HCT116 (cell line): ENCODE results near the gene ATP6AP1. TPM values are rescaled to one million over a fixed set of nuclear protein-coding genes. Genes with fewer than 3 reads are reported as not detected.

Experiments
- ATAC-seq: fragments of 200-7000 bp; cut with Tn5 transposase; 2 replicates; pipeline ENCODE4 v1.9.1; 2020; ENCODE audit warnings: mild to moderate bottlenecking, moderate library complexity
- BruUV-seq: library from RNA; stranded (reverse); fragments of 400-500 nt; replicated peaks from 2 replicates; lab custom pipeline; 2021; lab: Mats Ljungman, UMichigan
- CTCF ChIA-PET: fragments of 300-600 bp; sonication (Branson Sonifier 250); formaldehyde crosslinking; loops from one replicate; lab custom pipeline; 2021; ENCODE audit warnings: antibody characterized with exemption; lab: Charles Lee
- POLR2A ChIA-PET: fragments of 300-600, 350-600 bp; sonication (Branson Sonifier 250); formaldehyde crosslinking; loops from one replicate; lab custom pipeline; 2021; ENCODE audit warnings: antibody characterized with exemption; lab: Charles Lee
- RAD21 ChIA-PET, 2 experiments: fragments of 300-600 bp; sonication (Branson Sonifier 250); formaldehyde crosslinking; loops; one replicate each; lab custom pipeline; 2023; ENCODE audit warnings: low total read pairs in 2 of 2; ENCODE audit not compliant: uncharacterized antibody in 2 of 2, unreplicated experiment in 2 of 2, low non-redundant PET in 1 of 2; lab: Charles Lee
- DNase-seq: peaks from one replicate; pipeline ENCODE4 v3.0.0-alpha.2; 2010; ENCODE audit warnings: low read depth, low spot score
- H2AFZ ChIP-seq: fragments of 200-600 bp; shearing (Covaris generic), sonication (generic); 2 replicates; pipeline ENCODE4 v1.6.1; 2017; ENCODE audit warnings: low read depth, mixed run types, mixed read lengths, antibody characterized with exemption, low read length; ENCODE audit not compliant: poor library complexity, severe bottlenecking
- H3K27ac ChIP-seq: 2 replicates; pipeline ENCODE4 v1.5.1; 2012; ENCODE audit warnings: low read depth, low read length
- H3K27me3 ChIP-seq: fragments of 200-600 bp; sonication (generic); 2 replicates; pipeline ENCODE4 v1.6.1; 2016; ENCODE audit warnings: mixed run types, low read length, mixed read lengths; ENCODE audit not compliant: insufficient read depth
- H3K36me3 ChIP-seq, 2 experiments: fragments of 200-500 bp in 1 of 2; fragments of 200-600 bp in 1 of 2; sonication (Bioruptor generic) in 1 of 2; sonication (generic) in 1 of 2; 2 replicates each; pipeline versions ENCODE4 v1.5.1 to v1.6.1; 2014 to 2016; ENCODE audit warnings: low read length in 2 of 2, inconsistent platforms in 1 of 2, mixed read lengths in 1 of 2, mixed run types in 1 of 2; ENCODE audit not compliant: insufficient read depth in 2 of 2, control insufficient read depth in 1 of 2
- H3K4me1 ChIP-seq, 2 experiments: fragments of 200-600 bp in 1 of 2; sonication (generic) in 1 of 2; 2 replicates each; pipeline versions ENCODE4 v1.5.1 to v1.6.1; 2012 to 2017; ENCODE audit warnings: low read length in 2 of 2, inconsistent platforms in 1 of 2, mild to moderate bottlenecking in 1 of 2, mixed read lengths in 1 of 2, mixed run types in 1 of 2, moderate library complexity in 1 of 2; ENCODE audit not compliant: insufficient read depth in 2 of 2, control insufficient read depth in 1 of 2
- H3K4me2 ChIP-seq: fragments of 200-600 bp; sonication (generic); 2 replicates; pipeline ENCODE4 v1.6.1; 2017; ENCODE audit warnings: mixed run types, low read length, mixed read lengths
- H3K4me3 ChIP-seq, 2 experiments: fragments of 200-600 bp in 1 of 2; sonication (generic) in 1 of 2; replicated peaks in 1 of 2; 2 replicates each; pipeline ENCODE4 v1.5.1; 2011 to 2016; ENCODE audit warnings: low read length in 2 of 2, control low read depth in 1 of 2, low read depth in 1 of 2, mild to moderate bottlenecking in 1 of 2, mixed read lengths in 1 of 2, mixed run types in 1 of 2
- H3K79me2 ChIP-seq: fragments of 200-600 bp; sonication (generic); 2 replicates; pipeline ENCODE4 v1.6.1; 2017; ENCODE audit warnings: mild to moderate bottlenecking, mixed run types, low read length, moderate library complexity, mixed read lengths; ENCODE audit not compliant: insufficient read depth
- H3K9ac ChIP-seq: fragments of 200-600 bp; sonication (generic); 2 replicates; pipeline ENCODE4 v1.6.1; 2016; ENCODE audit warnings: low read length, mixed read lengths
- H3K9me2 ChIP-seq: fragments of 200-600 bp; sonication (generic), shearing (Covaris generic); 2 replicates; pipeline ENCODE4 v1.6.1; 2017; ENCODE audit warnings: mixed run types, mild to moderate bottlenecking, moderate library complexity; ENCODE audit not compliant: insufficient read depth
- H3K9me3 ChIP-seq, 2 experiments: fragments of 200-500 bp in 1 of 2; fragments of 200-600 bp in 1 of 2; sonication (Bioruptor generic) in 1 of 2; sonication (generic) in 1 of 2; 2 replicates each; pipeline ENCODE4 v1.6.1; 2014 to 2017; ENCODE audit warnings: low read length in 2 of 2, mixed read lengths in 2 of 2, inconsistent platforms in 1 of 2, low read depth in 1 of 2, mild to moderate bottlenecking in 1 of 2, mixed run types in 1 of 2, moderate library complexity in 1 of 2; ENCODE audit not compliant: control insufficient read depth in 1 of 2, insufficient read depth in 1 of 2
- H4K20me1 ChIP-seq: fragments of 200-600 bp; sonication (generic), shearing (Covaris generic); 2 replicates; pipeline ENCODE4 v1.6.1; 2017; ENCODE audit warnings: mixed run types, mild to moderate bottlenecking, moderate library complexity; ENCODE audit not compliant: insufficient read depth
- CTCF ChIP-seq, 3 experiments: fragments of 200-600 bp in 1 of 3; sonication (generic) in 1 of 3; IDR thresholded peaks in 2 of 3; conservative IDR thresholded peaks in 1 of 3; 2 replicates each; pipeline ENCODE4 v1.5.1; 2012 to 2017; ENCODE audit warnings: low read depth in 2 of 3, low read length in 2 of 3, antibody characterized with exemption in 1 of 3, borderline replicate concordance in 1 of 3, control low read depth in 1 of 3, mild to moderate bottlenecking in 1 of 3, mixed read lengths in 1 of 3, mixed run types in 1 of 3, moderate library complexity in 1 of 3; ENCODE audit not compliant: insufficient read depth in 1 of 3
- EGR1 ChIP-seq: IDR thresholded peaks from 2 replicates; pipeline ENCODE4 v1.6.1; 2012; ENCODE audit warnings: low read depth
- EZH2 ChIP-seq: fragments of 200-600 bp; sonication (generic); IDR thresholded peaks from 2 replicates; pipeline ENCODE4 v1.6.1; 2017; ENCODE audit warnings: antibody characterized with exemption, mixed run types
- JUND ChIP-seq: IDR thresholded peaks from 2 replicates; pipeline ENCODE4 v1.6.1; 2012
- MAX ChIP-seq: IDR thresholded peaks from 2 replicates; pipeline ENCODE4 v1.6.1; 2012
- POLR2A ChIP-seq: IDR thresholded peaks from 2 replicates; pipeline ENCODE4 v1.7.0; 2011; ENCODE audit warnings: borderline replicate concordance; ENCODE audit not compliant: insufficient read depth, insufficient read length; ENCODE audit errors: extremely low read depth
- POLR2AphosphoS5 ChIP-seq: IDR thresholded peaks from 2 replicates; pipeline ENCODE4 v1.6.1; 2011; ENCODE audit warnings: mild to moderate bottlenecking, low read depth, low read length, moderate library complexity
- SIN3A ChIP-seq: IDR thresholded peaks from 2 replicates; pipeline ENCODE4 v1.6.1; 2012; ENCODE audit warnings: low read depth
- SP1 ChIP-seq: IDR thresholded peaks from 2 replicates; pipeline ENCODE4 v1.6.1; 2012; ENCODE audit warnings: low read depth
- SRF ChIP-seq: IDR thresholded peaks from 2 replicates; pipeline ENCODE4 v1.6.1; 2012; ENCODE audit warnings: low read depth
- TCF7L2 ChIP-seq: IDR thresholded peaks from 2 replicates; pipeline ENCODE4 v1.7.0; 2011; ENCODE audit warnings: borderline replicate concordance, inconsistent platforms; ENCODE audit not compliant: insufficient read depth, insufficient read length; ENCODE audit errors: extremely low read depth
- YY1 ChIP-seq: IDR thresholded peaks from 2 replicates; pipeline ENCODE4 v1.6.1; 2011; ENCODE audit warnings: low read length, low read depth, moderate library complexity, mild to moderate bottlenecking; ENCODE audit not compliant: insufficient replicate concordance; ENCODE audit errors: extremely low read depth
- ZBTB33 ChIP-seq: IDR thresholded peaks from 2 replicates; pipeline ENCODE4 v1.6.1; 2011; ENCODE audit warnings: mild to moderate bottlenecking, low read length, moderate library complexity; ENCODE audit not compliant: insufficient replicate concordance; ENCODE audit errors: extremely low read depth
- ZFX ChIP-seq: fragments of 450-650 bp; IDR thresholded peaks from 2 replicates; pipeline ENCODE4 v1.6.1; 2017
- intact Hi-C: fragments of 100-400 bp; cut with micrococcal nuclease; formaldehyde crosslinking; loops from 2 replicates; pipeline ENCODE4 v1.10.0; 2022
- total RNA-seq: library from RNA; stranded (reverse); gene quantifications from one replicate; pipeline ENCODE4 v1.2.1, GENCODE V29; 2021; ENCODE audit not compliant: unreplicated experiment

The ATP6AP1 gene
- total RNA-seq, 1 experiment from 2014 or later, result 53.4 TPM

GRCh38 chrX:154478728-154479622 lies 50.5 kb downstream of the ATP6AP1 start, which contains the start of gene LAGE3:
Gene LAGE3, minus strand, starts transcription at chrX:154479281. Its CDS starts 366 bp downstream, at chrX:154478915.
- Histone ChIP-seq H3K79me2 (no peaks in the 10 kb centered on the region), H2AFZ (no peak within 1 kb of the TSS), H3K27ac (peak within 1 kb of the TSS; percentile 87), H3K9ac (peak within 1 kb of the TSS; percentile 60), H3K36me3 (no peaks in the 10 kb centered on the region), H3K4me1 (peaks cover 3 to 10% of the 10 kb centered on the region in 2 experiments; a peak in 3 of 4 replicates), H3K9me2 (no peaks in the 10 kb centered on the region), H3K4me2 (peak within 1 kb of the TSS; percentile 71), H3K4me3 (peak within 1 kb of the TSS; percentile 53 to 60), H3K27me3 (no peaks in the 10 kb centered on the region), H3K9me3 (no peaks in the 10 kb centered on the region), H4K20me1 (no peaks in the 10 kb centered on the region)
- ChIA-PET RAD21 (interaction anchor here in 1 of 2 experiments (0.5 kb wide), 1 partner anchor 357 kb away, joined by 3 read pairs; no protein-coding TSS in a partner anchor), POLR2A (interaction anchor here (1.1 kb wide), 1 partner anchor 26 kb away, joined by 3 read pairs; no protein-coding TSS in a partner anchor), CTCF (no interaction called here)
- intact Hi-C loops, result loop anchor here (5.0 kb wide), 2 partner anchors 37 to 72 kb away; partner anchors contain the start of genes DNASE1L1 and FAM50A
- peak; percentile 89 for ATAC-seq
- TF ChIP-seq SRF (no peak), POLR2A (peak; percentile 45), ZFX (peak; percentile 40; the same call in 1 of the 2 replicates), POLR2AphosphoS5 (peak; percentile 58), MAX (no peak), JUND (no peak), TCF7L2 (peak; percentile 80)
- peak; percentile 69 for DNase-seq
- BruUV-seq, result TSS peak; percentile 30

GRCh38 chrX:154481195-154481594 lies 52.7 kb downstream of the ATP6AP1 start:
- H4K20me1 ChIP-seq, result no peaks in the 10 kb centered on the region
- BruUV-seq, result no TSS peak
- no peak overlapping the region for H3K9ac ChIP-seq
- peaks cover 10 to 27% of the 10 kb centered on the region in 2 experiments for H3K4me1 ChIP-seq
- no peak overlapping the region for H3K4me2 ChIP-seq
- no peak overlapping the region for H2AFZ ChIP-seq
- ChIA-PET RAD21 (no interaction called here), CTCF (no interaction called here), POLR2A (interaction anchor here (1.4 kb wide), 1 partner anchor 9 kb away, joined by 4 read pairs; the partner anchor contains the start of gene SLC10A3)
- H3K27ac ChIP-seq, result no peak overlapping the region
- no peaks in the 10 kb centered on the region for H3K9me2 ChIP-seq
- ATAC-seq (no peak), DNase-seq (no peak)
- intact Hi-C loops, result no loop called here
- peaks cover 0 to 10% of the 10 kb centered on the region in 2 experiments; a peak in 1 of 4 replicates for H3K36me3 ChIP-seq
- no peaks in the 10 kb centered on the region for H3K27me3 ChIP-seq
- H3K4me3 ChIP-seq, result no peak overlapping the region
- peaks cover 15% of the 10 kb centered on the region for H3K79me2 ChIP-seq
- H3K9me3 ChIP-seq, result no peaks in the 10 kb centered on the region
- TF ChIP-seq ZFX (no peak), YY1 (no peak), SP1 (no peak), EZH2 (no peak), ZBTB33 (no peak), SIN3A (no peak), CTCF (IDR thresholded peaks at IDR 0.05 in 2 of 3, conservative IDR thresholded peaks at IDR 0.05 in 1 of 3; ENCODE audit: borderline replicate concordance in 1 of 3, insufficient read depth in 1 of 3, low read depth in 2 of 3, low read length in 2 of 3) (no peak), EGR1 (no peak), TCF7L2 (no peak), JUND (no peak), SRF (no peak)
